ENCODE data around the gene UBE2D2.

UBE2D2 gene

DNA sequence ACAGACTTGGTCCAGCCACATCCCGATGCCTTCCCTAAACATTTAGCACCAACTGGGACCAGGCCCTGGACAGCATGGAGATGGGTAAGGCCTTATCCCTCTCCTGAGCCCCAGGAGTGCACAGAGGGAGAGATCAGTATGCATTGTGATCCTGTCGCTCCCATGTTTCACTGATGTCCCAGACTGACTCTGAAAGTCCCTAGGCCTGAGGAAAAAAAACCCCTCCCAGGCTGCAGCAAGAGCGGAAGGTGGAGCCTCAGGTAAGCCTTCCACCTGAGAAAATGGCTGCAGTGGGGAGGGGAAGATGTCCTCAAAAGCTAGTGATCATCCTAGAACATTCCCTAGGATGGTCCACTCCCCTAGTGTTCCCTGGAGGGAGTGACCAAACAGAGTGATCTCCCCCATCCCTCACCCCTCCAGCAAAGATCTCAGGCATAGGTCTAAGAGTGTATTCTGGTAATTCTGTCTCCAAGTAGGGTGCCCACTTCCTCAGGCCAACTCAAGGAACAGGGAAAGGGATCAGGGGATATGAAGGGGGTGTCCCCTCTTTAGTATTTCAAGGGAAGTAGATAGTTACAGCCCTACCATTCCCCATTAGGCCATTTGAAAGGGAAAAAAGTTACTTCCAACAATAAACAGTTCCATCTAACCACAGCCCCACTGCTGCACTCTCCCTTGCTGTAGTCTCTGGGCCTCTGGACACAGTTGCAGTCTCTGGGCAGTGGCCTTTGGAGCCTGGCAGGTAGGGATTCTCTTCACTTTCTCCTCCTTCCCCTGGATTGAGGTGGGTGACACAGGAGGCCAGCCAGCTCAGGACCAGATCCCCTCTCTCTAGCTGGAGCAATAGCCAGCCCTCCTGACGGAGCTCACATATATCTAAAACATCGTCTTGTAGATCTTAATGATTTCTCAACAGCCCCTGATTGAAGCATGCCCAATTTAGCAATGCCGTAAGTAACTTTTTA, 80.3 kb downstream of the UBE2D2 start:
- WGBS (ENCODE audit: insufficient coverage), result 98% methylated on average over 4 of the region's 6 CpGs
- no peaks in the 10 kb centered on the region for H3K9me3 ChIP-seq (ENCODE audit: control extremely low read depth in 1 of 5, control insufficient read depth in 4 of 5, insufficient read depth in 2 of 5, low read depth in 1 of 5, low read length in 4 of 5)
- no peak overlapping the region for H3K27ac ChIP-seq (ENCODE audit: insufficient read depth in 1 of 2, low read depth in 1 of 2, low read length in 2 of 2, poor library complexity in 1 of 2, severe bottlenecking in 2 of 2)
- DNase-seq, result no peak
- H3K4me1 ChIP-seq (ENCODE audit: control extremely low read depth in 1 of 4, control insufficient read depth in 4 of 4, insufficient read depth in 4 of 4, low read length in 3 of 4), result peaks cover 9 to 81% (median 51%) of the 10 kb centered on the region in 4 experiments
- CTCF ChIA-PET, result interaction anchor here (1.0 to 10.9 kb wide), 4 partner anchors 8 to 49 kb away, joined by 3 to 229 read pairs (median 31); partner anchors contain the start of gene CXXC5
- POLR2A ChIA-PET, result interaction anchor here (1.0 kb wide), 1 partner anchor 32 kb away, joined by 3 read pairs; no protein-coding TSS in a partner anchor
- H3K36me3 ChIP-seq (ENCODE audit: control insufficient read depth in 4 of 4, insufficient read depth in 4 of 4, low read length in 3 of 4), result peaks cover 0 to 2% (median 0%) of the 10 kb centered on the region in 4 experiments
- H3K4me3 ChIP-seq (ENCODE audit: control insufficient read depth in 1 of 7, extremely low read depth in 1 of 7, insufficient read depth in 4 of 7, low read depth in 2 of 7, low read length in 6 of 7), result no peak overlapping the region
- no peaks in the 10 kb centered on the region for H3K27me3 ChIP-seq (replicated peaks in 2 of 5; ENCODE audit: control insufficient read depth in 4 of 5, insufficient read depth in 5 of 5, low read length in 4 of 5)

DNA sequence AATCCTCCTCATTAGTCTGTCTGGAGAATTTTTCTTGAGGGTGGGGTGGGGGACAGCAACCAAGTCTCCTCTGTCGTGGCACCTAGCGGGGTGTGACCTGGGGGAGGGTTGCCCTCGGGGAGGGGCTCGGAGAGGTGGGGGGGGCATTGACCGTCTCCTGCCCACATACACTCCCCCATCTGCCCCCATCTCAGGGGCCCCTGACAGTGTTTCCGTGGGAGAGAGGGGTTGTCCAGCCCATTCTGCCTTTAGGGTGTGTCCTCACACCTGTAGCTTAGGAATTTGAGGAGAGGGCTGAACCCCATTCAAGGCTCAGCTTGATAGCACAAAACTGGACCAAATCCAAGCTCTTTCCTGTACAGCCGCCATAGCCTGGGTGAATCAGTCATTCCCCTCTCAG, 81.1 kb downstream of the UBE2D2 start:
- no peaks in the 10 kb centered on the region for H3K27me3 ChIP-seq (replicated peaks in 2 of 5; ENCODE audit: control insufficient read depth in 4 of 5, insufficient read depth in 5 of 5, low read length in 4 of 5)
- no peaks in the 10 kb centered on the region for H3K9me3 ChIP-seq (ENCODE audit: control extremely low read depth in 1 of 5, control insufficient read depth in 4 of 5, insufficient read depth in 2 of 5, low read depth in 1 of 5, low read length in 4 of 5)
- 75% methylated on average over 2 of the region's 7 CpGs for WGBS (ENCODE audit: insufficient coverage)
- H3K4me1 ChIP-seq (ENCODE audit: control extremely low read depth in 1 of 4, control insufficient read depth in 4 of 4, insufficient read depth in 4 of 4, low read length in 3 of 4), result peaks cover 2 to 81% (median 51%) of the 10 kb centered on the region in 4 experiments
- peaks cover 0 to 2% (median 0%) of the 10 kb centered on the region in 4 experiments for H3K36me3 ChIP-seq (ENCODE audit: control insufficient read depth in 4 of 4, insufficient read depth in 4 of 4, low read length in 3 of 4)
- ChIA-PET POLR2A (interaction anchor here (1.0 kb wide), 1 partner anchor 31 kb away, joined by 3 read pairs; no protein-coding TSS in a partner anchor), CTCF (interaction anchor here (1.8 to 5.7 kb wide), 3 partner anchors 12 to 48 kb away, joined by 4 to 35 read pairs (median 27); no protein-coding TSS in a partner anchor)
- H3K4me3 ChIP-seq (ENCODE audit: control insufficient read depth in 1 of 7, extremely low read depth in 1 of 7, insufficient read depth in 4 of 7, low read depth in 2 of 7, low read length in 6 of 7), result no peak overlapping the region
- DNase-seq, result no peak
- no peak overlapping the region for H3K27ac ChIP-seq (ENCODE audit: insufficient read depth in 1 of 2, low read depth in 1 of 2, low read length in 2 of 2, poor library complexity in 1 of 2, severe bottlenecking in 2 of 2)

DNA sequence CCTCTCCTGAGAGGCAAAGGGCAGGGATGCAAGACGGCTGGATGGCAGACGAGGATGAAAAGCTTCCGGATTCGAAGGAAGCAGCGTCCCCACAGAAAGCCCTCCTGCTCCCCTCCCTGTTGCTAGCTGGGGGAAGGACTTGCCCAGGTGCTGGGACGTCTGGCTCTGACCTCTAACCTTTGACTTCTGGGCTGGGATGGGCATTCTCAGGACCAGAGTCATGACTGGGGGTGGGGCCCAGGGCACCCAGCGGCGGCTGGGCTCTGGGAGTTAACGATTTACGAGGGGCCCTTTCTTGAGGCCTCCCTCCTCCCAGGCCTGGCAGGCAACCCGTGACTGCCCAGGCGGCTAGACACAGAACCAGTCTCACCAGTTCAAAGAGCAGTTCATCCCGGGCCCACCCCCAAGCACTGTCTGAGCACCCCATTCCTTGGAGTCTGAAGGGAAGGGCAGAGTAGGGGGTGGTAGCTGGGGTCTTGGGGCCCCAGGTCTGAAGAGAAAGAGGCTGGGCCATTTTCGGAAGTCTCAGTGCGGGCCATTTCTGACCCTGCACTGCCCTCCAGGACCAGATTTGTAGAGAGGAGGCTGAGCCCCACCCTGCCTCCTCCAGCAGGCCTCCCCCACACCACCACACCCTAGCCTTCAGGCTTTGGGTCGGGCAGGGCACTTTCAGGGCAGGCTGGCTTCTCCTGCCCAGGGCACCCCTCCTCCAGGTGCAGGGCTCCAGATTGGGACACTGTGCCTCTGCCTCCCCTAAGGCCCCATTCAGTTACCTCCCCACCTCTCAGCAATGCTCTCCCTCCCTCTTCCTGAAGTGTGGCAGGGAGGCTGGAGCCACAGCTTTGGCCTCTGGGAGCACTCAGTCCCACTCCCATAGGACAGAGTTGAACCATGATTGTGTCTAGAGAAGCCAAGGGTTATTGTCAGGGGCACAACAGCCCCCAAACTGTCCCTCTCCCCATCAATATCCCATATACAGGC, 82.0 kb downstream of the UBE2D2 start:
- 73% methylated on average over 9 of the region's 16 CpGs for WGBS (ENCODE audit: insufficient coverage)
- H3K27me3 ChIP-seq (replicated peaks in 2 of 5; ENCODE audit: control insufficient read depth in 4 of 5, insufficient read depth in 5 of 5, low read length in 4 of 5), result no peaks in the 10 kb centered on the region
- POLR2A ChIA-PET, result no interaction called here
- peaks cover 0 to 2% (median 0%) of the 10 kb centered on the region in 4 experiments for H3K36me3 ChIP-seq (ENCODE audit: control insufficient read depth in 4 of 4, insufficient read depth in 4 of 4, low read length in 3 of 4)
- H3K4me1 ChIP-seq (ENCODE audit: control extremely low read depth in 1 of 4, control insufficient read depth in 4 of 4, insufficient read depth in 4 of 4, low read length in 3 of 4), result peaks cover 2 to 80% (median 50%) of the 10 kb centered on the region in 4 experiments
- no peak overlapping the region for H3K27ac ChIP-seq (ENCODE audit: insufficient read depth in 1 of 2, low read depth in 1 of 2, low read length in 2 of 2, poor library complexity in 1 of 2, severe bottlenecking in 2 of 2)
- no peak overlapping the region for H3K4me3 ChIP-seq (ENCODE audit: control insufficient read depth in 1 of 7, extremely low read depth in 1 of 7, insufficient read depth in 4 of 7, low read depth in 2 of 7, low read length in 6 of 7)
- CTCF ChIA-PET, result interaction anchor here (1.8 to 13.2 kb wide), 4 partner anchors 7 to 47 kb away, joined by 4 to 251 read pairs (median 128); no protein-coding TSS in a partner anchor
- H3K9me3 ChIP-seq (ENCODE audit: control extremely low read depth in 1 of 5, control insufficient read depth in 4 of 5, insufficient read depth in 2 of 5, low read depth in 1 of 5, low read length in 4 of 5), result no peaks in the 10 kb centered on the region
- no peak for DNase-seq

DNA sequence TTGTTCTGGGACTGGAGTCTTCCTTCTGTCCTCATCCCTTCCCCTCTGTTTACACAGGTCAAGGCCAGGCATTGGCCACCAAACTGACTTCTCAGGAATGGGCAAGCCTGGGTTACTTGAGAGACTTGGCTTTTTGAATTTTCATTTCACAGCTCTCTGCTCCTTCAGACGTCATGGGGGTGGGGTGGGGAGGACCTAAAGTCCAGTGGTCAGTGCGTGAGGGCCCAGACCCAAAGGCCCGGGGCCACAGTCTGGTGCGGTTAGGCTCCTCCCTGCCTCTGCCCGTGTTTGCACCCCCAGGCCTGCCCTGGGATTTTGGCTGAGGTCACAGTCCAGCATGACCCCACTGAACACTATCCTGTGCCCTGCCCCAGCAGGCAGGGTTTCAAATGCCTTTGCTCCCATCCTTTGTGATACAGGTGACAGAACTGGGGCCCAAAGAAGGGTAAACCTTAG, 82.9 kb downstream of the UBE2D2 start:
- Histone ChIP-seq H3K4me1 (ENCODE audit: control extremely low read depth in 1 of 4, control insufficient read depth in 4 of 4, insufficient read depth in 4 of 4, low read length in 3 of 4) (peaks cover 2 to 72% (median 42%) of the 10 kb centered on the region in 4 experiments), H3K36me3 (ENCODE audit: control insufficient read depth in 4 of 4, insufficient read depth in 4 of 4, low read length in 3 of 4) (peaks cover 0 to 2% (median 0%) of the 10 kb centered on the region in 4 experiments), H3K9me3 (ENCODE audit: control extremely low read depth in 1 of 5, control insufficient read depth in 4 of 5, insufficient read depth in 2 of 5, low read depth in 1 of 5, low read length in 4 of 5) (no peaks in the 10 kb centered on the region), H3K27ac (ENCODE audit: insufficient read depth in 1 of 2, low read depth in 1 of 2, low read length in 2 of 2, poor library complexity in 1 of 2, severe bottlenecking in 2 of 2) (no peak overlapping the region), H3K4me3 (ENCODE audit: control insufficient read depth in 1 of 7, extremely low read depth in 1 of 7, insufficient read depth in 4 of 7, low read depth in 2 of 7, low read length in 6 of 7) (no peak overlapping the region), H3K27me3 (replicated peaks in 2 of 5; ENCODE audit: control insufficient read depth in 4 of 5, insufficient read depth in 5 of 5, low read length in 4 of 5) (no peaks in the 10 kb centered on the region)
- CTCF ChIA-PET, result interaction anchor here (1.4 to 13.2 kb wide), 6 partner anchors 8 to 67 kb away, joined by 4 to 251 read pairs (median 16); no protein-coding TSS in a partner anchor
- 97% methylated on average over 5 of the region's 5 CpGs for WGBS (ENCODE audit: insufficient coverage)
- no peak for DNase-seq
- POLR2A ChIA-PET, result interaction anchor here (0.8 kb wide), 1 partner anchor 14 kb away, joined by 3 read pairs; no protein-coding TSS in a partner anchor

DNA sequence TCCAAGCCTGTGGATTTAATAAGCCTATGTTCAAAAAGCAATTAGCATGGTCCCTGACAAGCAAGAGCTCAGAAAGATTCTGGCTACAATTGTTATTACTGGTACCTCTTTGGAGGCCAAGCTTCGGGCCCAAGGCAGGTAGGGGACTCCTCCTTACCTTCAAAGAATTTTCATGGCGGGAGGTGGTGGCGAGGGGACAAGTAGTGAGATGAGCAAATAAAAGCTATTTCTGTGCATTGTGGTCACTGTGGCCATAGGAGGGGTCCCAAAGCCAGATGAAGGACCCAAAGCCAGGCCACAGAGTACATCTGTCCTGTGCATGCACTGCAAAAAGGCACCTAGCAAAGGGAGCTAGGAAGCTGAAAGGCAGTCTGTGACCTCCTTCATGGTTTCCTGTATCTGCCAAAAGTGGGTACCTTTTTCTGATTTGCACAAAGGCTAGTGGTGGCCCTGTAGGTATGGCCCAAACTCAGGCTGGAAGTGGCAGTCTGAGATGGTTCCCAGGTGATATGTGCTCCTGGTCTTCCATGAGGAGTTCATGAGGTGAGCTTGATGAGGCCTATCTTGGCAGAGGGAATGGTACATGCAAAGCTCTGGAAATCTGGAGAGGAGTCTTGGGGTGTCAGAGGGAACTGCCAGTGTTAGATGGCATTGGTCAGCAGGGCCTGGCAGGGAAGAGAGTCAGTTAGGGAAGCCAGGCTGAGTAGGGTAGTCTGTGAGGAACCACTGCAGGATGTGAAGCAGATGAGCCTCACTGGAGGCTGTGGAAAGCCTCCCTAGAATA, 83.7 kb downstream of the UBE2D2 start:
- Histone ChIP-seq H3K27ac (ENCODE audit: insufficient read depth in 1 of 2, low read depth in 1 of 2, low read length in 2 of 2, poor library complexity in 1 of 2, severe bottlenecking in 2 of 2) (no peak overlapping the region), H3K36me3 (ENCODE audit: control insufficient read depth in 4 of 4, insufficient read depth in 4 of 4, low read length in 3 of 4) (peaks cover 0 to 2% (median 0%) of the 10 kb centered on the region in 4 experiments), H3K4me1 (ENCODE audit: control extremely low read depth in 1 of 4, control insufficient read depth in 4 of 4, insufficient read depth in 4 of 4, low read length in 3 of 4) (peaks cover 2 to 64% (median 35%) of the 10 kb centered on the region in 4 experiments), H3K4me3 (ENCODE audit: control insufficient read depth in 1 of 7, extremely low read depth in 1 of 7, insufficient read depth in 4 of 7, low read depth in 2 of 7, low read length in 6 of 7) (no peak overlapping the region), H3K9me3 (ENCODE audit: control extremely low read depth in 1 of 5, control insufficient read depth in 4 of 5, insufficient read depth in 2 of 5, low read depth in 1 of 5, low read length in 4 of 5) (no peaks in the 10 kb centered on the region), H3K27me3 (replicated peaks in 2 of 5; ENCODE audit: control insufficient read depth in 4 of 5, insufficient read depth in 5 of 5, low read length in 4 of 5) (no peaks in the 10 kb centered on the region)
- no peak for DNase-seq
- ChIA-PET POLR2A (interaction anchor here (0.6 to 0.8 kb wide), 3 partner anchors 13 to 1177 kb away, joined by 3 read pairs; no protein-coding TSS in a partner anchor), CTCF (interaction anchor here (1.4 to 13.2 kb wide), 5 partner anchors 9 to 66 kb away, joined by 4 to 251 read pairs (median 27); no protein-coding TSS in a partner anchor)
- 100% methylated on average over 1 of the region's 3 CpGs for WGBS (ENCODE audit: insufficient coverage)

All from common myeloid progenitor, CD34-positive (primary cell).